Measurements from ENCODE around the gene SMAD2. TPM values are rescaled to one million over a fixed set of nuclear protein-coding genes. Genes with fewer than 3 reads are reported as not detected.

The SMAD2 gene
- total RNA-seq, 2 donors from 2014 or later: 94.1 to 109 TPM

- DNase-seq (no peak), ATAC-seq (no peak)
- intact Hi-C loops (cut with DNase I): no loop called here
These were observed 26.6 kb downstream of the SMAD2 start for GRCh38 chr18:47903809-47904208.

- intact Hi-C loops (cut with DNase I): no loop called here
- ATAC-seq: peak in 1 of 2 donors; percentile 51
These were observed 28.7 kb downstream of the SMAD2 start for GRCh38 chr18:47901624-47902362.

GRCh38 chr18:47899107-47899840 is 31.2 kb downstream of the SMAD2 start:
- ATAC-seq (no peak), DNase-seq (no peak)
- intact Hi-C loops (cut with DNase I): no loop called here

More at GRCh38 chr18:47901624-47902362, 28.7 kb downstream of the SMAD2 start:
- no peak for DNase-seq

- intact Hi-C loops (cut with DNase I): no loop called here
- ATAC-seq (no peak), DNase-seq (no peak)
These were observed 31.8 kb downstream of the SMAD2 start for GRCh38 chr18:47898696-47899095.

GRCh38 chr18:47898055-47898454 is 32.4 kb downstream of the SMAD2 start:
- intact Hi-C loops (cut with DNase I): no loop called here
- no peak for DNase-seq
- no peak for ATAC-seq

GRCh38 chr18:47895565-47896250 is 34.8 kb downstream of the SMAD2 start:
- ATAC-seq: no peak
- intact Hi-C loops (cut with DNase I): no loop called here
- no peak for DNase-seq

- DNase-seq (no peak), ATAC-seq (peak; percentile 27 to 93)
- intact Hi-C loops (cut with DNase I): no loop called here
These were observed 36.3 kb downstream of the SMAD2 start for GRCh38 chr18:47893939-47894699.

- DNase-seq (no peak), ATAC-seq (no peak)
- intact Hi-C loops (cut with DNase I): no loop called here
These were observed 37.4 kb downstream of the SMAD2 start for GRCh38 chr18:47893047-47893446.

GRCh38 chr18:47888156-47888555 is 42.3 kb downstream of the SMAD2 start:
- ATAC-seq (no peak), DNase-seq (no peak)
- intact Hi-C loops (cut with DNase I): no loop called here

GRCh38 chr18:47887227-47887626 is 43.2 kb downstream of the SMAD2 start:
- no peak for DNase-seq
- no peak for ATAC-seq
- intact Hi-C loops (cut with DNase I): no loop called here

GRCh38 chr18:47883771-47884413 is 46.6 kb downstream of the SMAD2 start:
- no peak for DNase-seq
- intact Hi-C loops (cut with DNase I): no loop called here
- peak in 1 of 2 donors; percentile 60 for ATAC-seq

- intact Hi-C loops (cut with DNase I): no loop called here
- ATAC-seq (no peak), DNase-seq (no peak)
These were observed 47.8 kb downstream of the SMAD2 start for GRCh38 chr18:47882641-47883040.

GRCh38 chr18:47881752-47882455 is 48.6 kb downstream of the SMAD2 start:
- no peak for ATAC-seq
- intact Hi-C loops (cut with DNase I): no loop called here
- DNase-seq: no peak

- no peak for ATAC-seq
- DNase-seq: no peak
- intact Hi-C loops (cut with DNase I): no loop called here
These were observed 49.4 kb downstream of the SMAD2 start for GRCh38 chr18:47881042-47881441.

GRCh38 chr18:47877892-47878291 is 52.6 kb downstream of the SMAD2 start:
- ATAC-seq: no peak
- intact Hi-C loops (cut with DNase I): no loop called here

GRCh38 chr18:47876813-47877212 is 53.6 kb downstream of the SMAD2 start:
- ATAC-seq (no peak), DNase-seq (no peak)
- intact Hi-C loops (cut with DNase I): no loop called here

More at GRCh38 chr18:47877892-47878291, 52.6 kb downstream of the SMAD2 start:
- no peak for DNase-seq

- DNase-seq (no peak), ATAC-seq (no peak)
- intact Hi-C loops (cut with DNase I): no loop called here
These were observed 56.8 kb downstream of the SMAD2 start for GRCh38 chr18:47873625-47874024.

- DNase-seq (no peak), ATAC-seq (no peak)
- intact Hi-C loops (cut with DNase I): no loop called here
These were observed 58.0 kb downstream of the SMAD2 start for GRCh38 chr18:47872426-47872825.

Data from left cardiac atrium (tissue), 4 donors.